Heart right ventricle (tissue), 16 donors: ENCODE results near the gene RXFP4. TPM values are rescaled to one million over a fixed set of nuclear protein-coding genes. Genes with fewer than 3 reads are reported as not detected.

Experiments used
- ATAC-seq, 8 donors: fragments of 200-7000 bp; cut with Tn5 transposase; one replicate each; pipeline ENCODE4 v1.9.1; 2020; ENCODE audit warnings: mild to moderate bottlenecking in 8 of 8, moderate library complexity in 8 of 8, moderate number of reproducible peaks in 1 of 8
- DNase-seq, 2 donors: peaks; one replicate each; pipeline ENCODE4 v3.0.0-alpha.2; 2020
- H3K27ac ChIP-seq, 10 donors: fragments of 200-600 bp; sonication (generic) in 2 of 10; one replicate each; pipeline versions ENCODE4 v1.5.0 to v1.8.0; 2020 to 2022; ENCODE audit warnings: mild to moderate bottlenecking in 3 of 10
- H3K27me3 ChIP-seq, 7 donors: fragments of 200-600 bp; one replicate each; pipeline ENCODE4 v1.8.0; 2021 to 2022; ENCODE audit warnings: mild to moderate bottlenecking in 2 of 7
- H3K36me3 ChIP-seq, 9 donors: fragments of 200-600 bp; sonication (generic) in 1 of 9; one replicate each; pipeline versions ENCODE4 v1.5.0 to v1.8.0; 2020 to 2022; ENCODE audit warnings: mild to moderate bottlenecking in 2 of 9
- H3K4me1 ChIP-seq, 9 donors: fragments of 200-600 bp; sonication (generic) in 1 of 9; one replicate each; pipeline versions ENCODE4 v1.5.0 to v1.8.0; 2020 to 2022; ENCODE audit warnings: mild to moderate bottlenecking in 4 of 9
- H3K4me3 ChIP-seq, 10 donors: fragments of 200-600 bp; sonication (generic) in 2 of 10; one replicate each; pipeline versions ENCODE4 v1.5.0 to v1.8.0; 2020 to 2022; ENCODE audit warnings: mild to moderate bottlenecking in 7 of 10, moderate library complexity in 2 of 10
- H3K9me3 ChIP-seq, 11 donors: fragments of 200-600 bp in 10 of 11; sonication (generic) in 2 of 11; one replicate each; pipeline versions ENCODE4 v1.5.0 to v1.8.0; 2013 to 2022; ENCODE audit warnings: mild to moderate bottlenecking in 2 of 11, control low read depth in 1 of 11, moderate library complexity in 1 of 11
- WGBS, 2 donors: extraction: QIAGEN DNeasy Blood & Tissue Kit; methylation state at CpG; one replicate each; pipeline ENCODE4 v1.1.7; 2013; ENCODE audit warnings: inconsistent platforms in 1 of 2; 5-methylcytosine and 5-hydroxymethylcytosine counted together
- intact Hi-C, 10 donors: fragments of 100-400 bp; cut with DNase I; formaldehyde crosslinking; loops; one replicate each; pipeline versions ENCODE4 v1.11.1 to v1.14.2; 2022
- polyA plus RNA-seq, 2 donors: library from polyadenylated mRNA; stranded (reverse); fragments of 200-250 nt; gene quantifications; one replicate each; pipeline ENCODE4 v1.2.3, GENCODE V29; 2013
- total RNA-seq, 10 donors: library from RNA; stranded (reverse); fragmentation: NEBNext Ultra II Directional in 3 of 10; extraction: Animal tissue kit (Norgen Biotek cat#: 25700) in 3 of 10; gene quantifications; one replicate each; pipeline versions ENCODE4 v1.2.1 to v1.2.4, GENCODE V29; 2021 to 2023
- TF ChIP-seq, protein P1 (sequence below), 9 donors: fragments of 200-600 bp; sonication (generic) in 2 of 9; IDR thresholded peaks; one replicate each; pipeline versions ENCODE4 v1.5.0 to v1.8.0; 2021 to 2022; ENCODE audit warnings: antibody characterized with exemption in 9 of 9, mild to moderate bottlenecking in 5 of 9, moderate library complexity in 1 of 9
- donor health status: Arrhythmogenic right ventricular cardiomyopathy.
- donor health status: ischemic (EF 13 %, LVEDD 7.1; RV severe dilation, severe dysfunction).
- donor health status: healthy with polysubstance abuse.
- donor health status: DM: no; HTN: yes; CAD: no.
- donor health status: DM: no; HTN: no; CAD: no.
- donor health status: ischemic (EF 25% LVEDD 6.9; RV normal size, moderate dysfunction).
- donor health status: ischemic (EF 25% LVEDD 5.7; RV mildly dilated, moderate dysfunction).
- donor health status: healthy.
- donor health status: DM: yes; HTN: yes; CAD: no.
- donor health status: Ischemic cardiomyopathy.
- donor health status: ischemic (EF 35%, LVEDD 5.7; RV mildly dilated, moderate dysfunction).
- donor health status: nonischemic (EF 11% LVEDD 7.7; RV severe dilation, severe dysfunction).
- donor health status: DM: yes; HTN: yes; CAD: no.
- donor health status: PGD.
- donor health status: ischemic (EF 29% LVEDD 5.4; RV normal size, mild dysfunction).
- donor health status: nonischemic (EF 23%, LVEDD 6.1; RV moderate dilation, normal function).

The RXFP4 gene
- total and polyA plus RNA-seq, 12 donors = 0.04 TPM; not detected in 11

DNA sequence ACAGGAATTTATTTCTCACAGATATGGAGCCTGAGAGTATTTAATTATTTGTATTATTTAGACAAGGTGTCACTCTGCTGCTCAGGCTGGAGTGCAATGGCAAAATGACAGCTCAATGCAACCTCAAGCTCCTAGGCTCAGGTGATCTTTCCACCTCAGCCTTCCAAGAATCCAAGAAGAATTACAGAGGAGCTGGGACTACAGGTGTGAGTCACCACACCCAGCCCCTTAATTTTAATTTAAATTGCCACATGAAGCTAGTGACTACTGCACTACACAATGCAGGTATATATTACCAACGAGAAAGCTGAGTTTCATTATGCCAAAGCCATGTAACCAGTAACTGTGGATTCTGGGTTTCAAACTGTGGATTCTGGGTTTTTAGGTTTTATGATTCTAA lies 9.4 kb upstream of the RXFP4 start:
- Histone ChIP-seq H3K4me1 (peaks cover 23 to 49% (median 45%) of the 10 kb centered on the region in 9 donors), H3K36me3 (peaks cover 0 to 67% (median 41%) of the 10 kb centered on the region in 9 donors), H3K4me3 (peak overlapping the region in 3 of 10 donors; percentile 4 to 98 (median 23)), H3K27me3 (no peaks in the 10 kb centered on the region), H3K9me3 (no peaks in the 10 kb centered on the region), H3K27ac (no peak overlapping the region)
- WGBS, 2 donors = 58 to 62% methylated on average over 1 of the region's 1 CpG
- intact Hi-C loops = loop anchor here in 1 of 10 donors (10.0 kb wide), 1 partner anchor 123 kb away; the partner anchor contains the start of genes LAMTOR2 and UBQLN4
- TF ChIP-seq, protein P1, sequence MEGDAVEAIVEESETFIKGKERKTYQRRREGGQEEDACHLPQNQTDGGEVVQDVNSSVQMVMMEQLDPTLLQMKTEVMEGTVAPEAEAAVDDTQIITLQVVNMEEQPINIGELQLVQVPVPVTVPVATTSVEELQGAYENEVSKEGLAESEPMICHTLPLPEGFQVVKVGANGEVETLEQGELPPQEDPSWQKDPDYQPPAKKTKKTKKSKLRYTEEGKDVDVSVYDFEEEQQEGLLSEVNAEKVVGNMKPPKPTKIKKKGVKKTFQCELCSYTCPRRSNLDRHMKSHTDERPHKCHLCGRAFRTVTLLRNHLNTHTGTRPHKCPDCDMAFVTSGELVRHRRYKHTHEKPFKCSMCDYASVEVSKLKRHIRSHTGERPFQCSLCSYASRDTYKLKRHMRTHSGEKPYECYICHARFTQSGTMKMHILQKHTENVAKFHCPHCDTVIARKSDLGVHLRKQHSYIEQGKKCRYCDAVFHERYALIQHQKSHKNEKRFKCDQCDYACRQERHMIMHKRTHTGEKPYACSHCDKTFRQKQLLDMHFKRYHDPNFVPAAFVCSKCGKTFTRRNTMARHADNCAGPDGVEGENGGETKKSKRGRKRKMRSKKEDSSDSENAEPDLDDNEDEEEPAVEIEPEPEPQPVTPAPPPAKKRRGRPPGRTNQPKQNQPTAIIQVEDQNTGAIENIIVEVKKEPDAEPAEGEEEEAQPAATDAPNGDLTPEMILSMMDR (IDR thresholded peaks at IDR 0.05) = no peak
- no peak for DNase-seq
- ATAC-seq = no peak

DNA sequence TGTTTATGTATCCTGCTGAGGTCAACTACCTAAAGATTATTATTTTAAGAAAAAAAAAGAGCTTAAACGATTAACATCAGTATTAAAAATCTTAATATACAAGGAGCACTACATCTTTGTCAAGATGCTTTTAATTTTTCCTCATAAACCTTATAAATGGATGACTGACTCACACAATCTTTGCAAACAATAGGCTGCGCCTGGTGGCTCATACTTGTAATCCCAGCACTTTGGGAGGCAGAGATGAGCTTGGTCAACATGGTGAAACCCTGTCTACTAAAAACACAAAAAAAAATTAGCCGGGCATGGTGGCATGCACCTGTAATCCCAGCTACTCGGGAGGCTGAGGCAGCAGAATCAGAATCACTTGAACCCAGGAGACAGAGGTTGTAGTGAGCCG lies 9.0 kb upstream of the RXFP4 start:
- no peak overlapping the region for H3K27ac ChIP-seq
- 80% methylated on average over 5 of the region's 5 CpGs for WGBS, 2 donors
- H3K4me3 ChIP-seq = peak overlapping the region in 7 of 10 donors; percentile 4 to 98 (median 77)
- no peaks in the 10 kb centered on the region for H3K9me3 ChIP-seq
- ATAC-seq (no peak), DNase-seq (no peak)
- intact Hi-C loops = loop anchor here in 1 of 10 donors (10.0 kb wide), 1 partner anchor 122 kb away; the partner anchor contains the start of genes LAMTOR2 and UBQLN4
- TF ChIP-seq, protein P1 (IDR thresholded peaks at IDR 0.05) = no peak
- H3K27me3 ChIP-seq = no peaks in the 10 kb centered on the region
- peaks cover 0 to 63% (median 37%) of the 10 kb centered on the region in 9 donors for H3K36me3 ChIP-seq
- peaks cover 23 to 49% (median 45%) of the 10 kb centered on the region in 9 donors for H3K4me1 ChIP-seq

DNA sequence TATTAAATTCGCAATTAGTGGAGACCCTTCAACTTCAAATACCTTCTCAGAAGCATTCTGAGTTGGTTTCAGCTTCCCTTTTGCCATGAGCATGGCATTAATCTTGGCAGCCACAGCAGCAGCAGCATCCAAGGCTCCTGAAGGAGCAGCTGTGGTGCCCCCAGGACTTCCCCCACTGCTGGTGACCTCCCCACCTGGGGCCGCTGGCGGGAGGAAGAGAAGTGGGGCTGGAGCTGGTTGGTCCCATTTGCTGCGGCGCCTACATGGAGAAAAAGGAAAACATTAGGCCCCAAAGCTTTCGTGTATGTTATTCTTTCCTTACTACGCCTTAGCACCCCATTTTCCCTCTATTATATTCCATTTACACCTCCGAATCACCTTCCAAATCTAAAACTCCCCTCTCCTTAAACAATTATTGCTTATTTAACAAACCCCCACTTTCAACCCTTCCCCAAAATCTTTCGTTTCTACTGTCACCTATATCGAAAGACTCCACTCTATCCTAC lies 7.8 kb upstream of the RXFP4 start:
- Histone ChIP-seq H3K4me3 (peak overlapping the region; percentile 51 to 98 (median 78)), H3K4me1 (peaks cover 28 to 59% (median 50%) of the 10 kb centered on the region in 9 donors), H3K27ac (peak overlapping the region; percentile 81 to 97 (median 92)), H3K36me3 (peaks cover 0 to 51% (median 27%) of the 10 kb centered on the region in 9 donors), H3K27me3 (no peaks in the 10 kb centered on the region), H3K9me3 (no peaks in the 10 kb centered on the region)
- TF ChIP-seq, protein P1 (IDR thresholded peaks at IDR 0.05) = no peak
- WGBS, 2 donors = 4 to 13% methylated on average over 9 to 10 of the region's 10 CpGs
- intact Hi-C loops = loop anchor here in 2 of 10 donors (2.0 to 10.0 kb wide), 2 partner anchors 55 to 121 kb away; partner anchors contain the start of genes LAMTOR2 (in 1 of the 2) and UBQLN4 (in 1 of the 2)
- ATAC-seq (peak in 1 of 8 donors; percentile 21), DNase-seq (no peak)

DNA sequence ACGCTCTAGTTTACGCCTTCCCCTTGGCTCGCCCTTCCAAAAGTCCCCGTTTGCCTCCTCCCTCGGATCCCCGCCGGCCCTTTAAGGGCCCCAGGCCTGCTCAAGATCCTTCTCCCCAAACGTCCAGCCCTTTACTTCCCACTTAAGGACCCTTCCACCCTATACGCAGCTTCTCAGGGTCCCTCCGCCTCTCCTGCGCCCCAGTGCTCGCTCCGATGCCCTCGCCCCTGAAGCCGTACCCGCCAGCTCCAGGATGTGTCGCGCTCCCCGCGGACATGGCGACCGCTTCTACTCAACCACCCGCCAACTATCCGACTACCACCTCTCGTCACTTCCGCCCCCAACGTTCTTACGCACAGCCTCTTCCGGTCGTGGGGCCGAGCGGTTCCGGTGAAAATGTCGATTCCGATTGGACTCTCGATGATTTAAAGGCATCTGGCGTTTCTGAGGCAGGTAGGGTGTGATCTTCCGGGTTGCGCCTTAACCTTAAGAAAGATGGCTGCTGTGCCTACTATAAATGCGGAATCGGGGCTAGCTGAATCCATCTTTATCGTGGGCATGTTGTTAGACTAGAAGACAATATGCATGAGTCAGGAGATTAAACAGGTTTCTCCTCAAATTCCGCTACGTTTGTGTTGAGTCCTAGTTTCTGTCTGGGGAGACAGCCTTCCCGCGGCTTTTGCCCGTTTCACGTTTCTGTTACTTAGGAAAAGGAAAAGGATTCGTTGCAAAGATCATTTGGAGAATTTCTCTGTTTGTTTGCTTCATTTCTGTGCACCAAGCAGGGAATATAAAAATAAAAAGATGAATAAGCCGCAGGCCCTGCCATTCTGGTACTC lies 7.1 kb upstream of the RXFP4 start, which contains the start of gene KHDC4:
TSS of gene KHDC4 (minus strand) at position 317 of the 839 bp plus-strand sequence. CDS start at position 277, 40 bp downstream.
- ATAC-seq = peak; percentile 96 to 99 (median 98)
- H3K4me3 ChIP-seq = peak within 1 kb of the TSS; percentile 53 to 98 (median 78)
- WGBS, 2 donors = 1% methylated on average over 50 of the region's 50 CpGs
- no peaks in the 10 kb centered on the region for H3K9me3 ChIP-seq
- H3K27ac ChIP-seq = peak within 1 kb of the TSS; percentile 81 to 97 (median 92)
- H3K36me3 ChIP-seq = peaks cover 0 to 44% (median 21%) of the 10 kb centered on the region in 9 donors
- DNase-seq = peak; percentile 92 to 97
- TF ChIP-seq, protein P1 (IDR thresholded peaks at IDR 0.05) = peak in 4 of 9 donors; percentile 26 to 45 (median 36)
- intact Hi-C loops = loop anchor here in 2 of 10 donors (2.0 to 10.0 kb wide), 2 partner anchors 54 to 120 kb away; partner anchors contain the start of genes LAMTOR2 (in 1 of the 2) and UBQLN4 (in 1 of the 2)
- no peaks in the 10 kb centered on the region for H3K27me3 ChIP-seq
- H3K4me1 ChIP-seq = peaks cover 29 to 66% (median 57%) of the 10 kb centered on the region in 9 donors
